ENCODE results near the gene UTS2B. TPM values are rescaled to one million over a fixed set of nuclear protein-coding genes. Genes with fewer than 3 reads are reported as not detected.
A peak's percentile ranks its signal among the peaks of the same experiment; 100 is the strongest.

The UTS2B gene
- total RNA-seq, 2 donors from 2014 or later: 0.39 TPM; not detected in 1

- Histone ChIP-seq H3K9me3 (no peaks in the 10 kb centered on the region), H3K27me3 (no peaks in the 10 kb centered on the region), H3K36me3 (no peaks in the 10 kb centered on the region), H3K27ac (peak within 1 kb of the TSS; percentile 97 to 98), H3K4me1 (peaks cover 0 to 38% of the 10 kb centered on the region in 2 donors), H3K4me3 (peak within 1 kb of the TSS; percentile 96 to 97)
- no peak for TF ChIP-seq CTCF (IDR thresholded peaks at IDR 0.05)
- peak; percentile 86 for DNase-seq (ENCODE audit: low spot score)
Observed at GRCh38 chr3:191328962-191329653, 1.2 kb downstream of the UTS2B start, which contains the start of gene CCDC50. CCDC50 (plus strand) TSS chr3:191329394; CDS start chr3:191329675, 281 bp downstream.

GRCh38 chr3:191328383-191328961 lies 1.9 kb downstream of the UTS2B start:
- Histone ChIP-seq H3K4me1 (peaks cover 0 to 35% of the 10 kb centered on the region in 2 donors), H3K27me3 (no peaks in the 10 kb centered on the region), H3K27ac (peak overlapping the region; percentile 97 to 98), H3K4me3 (peak overlapping the region; percentile 96 to 97), H3K36me3 (no peaks in the 10 kb centered on the region), H3K9me3 (no peaks in the 10 kb centered on the region)
- DNase-seq (ENCODE audit: low spot score): no peak
- no peak for TF ChIP-seq CTCF (IDR thresholded peaks at IDR 0.05)

GRCh38 chr3:191327526-191327925 lies 2.8 kb downstream of the UTS2B start:
- Histone ChIP-seq H3K27me3 (no peaks in the 10 kb centered on the region), H3K4me3 (no peak overlapping the region), H3K9me3 (no peaks in the 10 kb centered on the region), H3K4me1 (peaks cover 0 to 26% of the 10 kb centered on the region in 2 donors), H3K27ac (no peak overlapping the region), H3K36me3 (no peaks in the 10 kb centered on the region)
- no peak for TF ChIP-seq CTCF (IDR thresholded peaks at IDR 0.05)
- DNase-seq (ENCODE audit: low spot score): no peak

GRCh38 chr3:191324936-191325335 lies 5.4 kb downstream of the UTS2B start:
- Histone ChIP-seq H3K4me1 (peaks cover 0 to 7% of the 10 kb centered on the region in 2 donors), H3K9me3 (no peaks in the 10 kb centered on the region), H3K27ac (no peak overlapping the region), H3K27me3 (no peaks in the 10 kb centered on the region), H3K4me3 (no peak overlapping the region), H3K36me3 (no peaks in the 10 kb centered on the region)
- no peak for DNase-seq (ENCODE audit: low spot score)
- no peak for TF ChIP-seq CTCF (IDR thresholded peaks at IDR 0.05)

- Histone ChIP-seq H3K4me3 (no peak overlapping the region), H3K9me3 (no peaks in the 10 kb centered on the region), H3K4me1 (no peaks in the 10 kb centered on the region), H3K36me3 (no peaks in the 10 kb centered on the region), H3K27ac (no peak overlapping the region), H3K27me3 (no peaks in the 10 kb centered on the region)
- no peak for TF ChIP-seq CTCF (IDR thresholded peaks at IDR 0.05)
- DNase-seq (ENCODE audit: low spot score): no peak
Observed at GRCh38 chr3:191321019-191321767, 9.1 kb downstream of the UTS2B start.
